Measurements from ENCODE around the gene DENND1C.
A peak's percentile ranks its signal among the peaks of the same experiment; 100 is the strongest.

Gene DENND1C, protein sequence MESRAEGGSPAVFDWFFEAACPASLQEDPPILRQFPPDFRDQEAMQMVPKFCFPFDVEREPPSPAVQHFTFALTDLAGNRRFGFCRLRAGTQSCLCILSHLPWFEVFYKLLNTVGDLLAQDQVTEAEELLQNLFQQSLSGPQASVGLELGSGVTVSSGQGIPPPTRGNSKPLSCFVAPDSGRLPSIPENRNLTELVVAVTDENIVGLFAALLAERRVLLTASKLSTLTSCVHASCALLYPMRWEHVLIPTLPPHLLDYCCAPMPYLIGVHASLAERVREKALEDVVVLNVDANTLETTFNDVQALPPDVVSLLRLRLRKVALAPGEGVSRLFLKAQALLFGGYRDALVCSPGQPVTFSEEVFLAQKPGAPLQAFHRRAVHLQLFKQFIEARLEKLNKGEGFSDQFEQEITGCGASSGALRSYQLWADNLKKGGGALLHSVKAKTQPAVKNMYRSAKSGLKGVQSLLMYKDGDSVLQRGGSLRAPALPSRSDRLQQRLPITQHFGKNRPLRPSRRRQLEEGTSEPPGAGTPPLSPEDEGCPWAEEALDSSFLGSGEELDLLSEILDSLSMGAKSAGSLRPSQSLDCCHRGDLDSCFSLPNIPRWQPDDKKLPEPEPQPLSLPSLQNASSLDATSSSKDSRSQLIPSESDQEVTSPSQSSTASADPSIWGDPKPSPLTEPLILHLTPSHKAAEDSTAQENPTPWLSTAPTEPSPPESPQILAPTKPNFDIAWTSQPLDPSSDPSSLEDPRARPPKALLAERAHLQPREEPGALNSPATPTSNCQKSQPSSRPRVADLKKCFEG

DNA sequence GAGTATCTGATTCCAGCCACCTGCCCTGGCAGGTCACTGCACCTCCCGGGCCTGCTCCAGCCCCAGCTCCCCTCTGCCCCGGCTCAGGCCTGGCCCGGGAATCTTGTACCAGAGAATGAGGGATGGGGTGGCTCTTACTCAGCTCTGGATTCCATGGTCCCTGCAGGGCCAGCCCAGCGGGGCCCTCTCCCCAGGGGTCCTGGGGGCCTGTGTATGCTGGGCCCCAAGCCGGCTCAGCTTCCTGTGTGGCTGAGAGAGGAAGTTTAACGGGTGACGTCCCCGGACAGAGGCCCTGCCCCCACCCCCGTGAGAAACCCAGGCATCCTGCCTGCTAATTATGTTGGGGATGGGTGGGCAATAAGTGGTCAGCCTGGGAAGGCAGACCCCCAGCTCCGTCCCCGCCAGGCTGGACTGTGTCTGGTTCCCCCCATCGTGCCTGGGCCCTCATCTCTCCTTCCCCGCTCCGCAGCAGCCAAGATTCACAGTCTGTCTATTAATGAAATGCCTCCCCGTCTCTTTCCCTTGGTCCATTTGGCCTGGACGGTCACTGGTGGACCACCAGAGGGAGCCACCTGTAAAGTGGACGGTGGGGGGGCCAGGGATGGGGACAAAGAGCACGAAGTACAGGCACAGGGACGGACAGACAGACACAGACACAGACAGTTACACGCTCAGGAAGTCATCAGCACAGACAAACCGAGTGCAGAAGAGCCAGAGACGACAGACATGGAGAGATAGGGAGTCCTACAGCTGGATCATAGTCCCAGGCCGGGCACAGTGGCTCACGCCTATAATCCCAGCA, at the start of gene DENND1C:
DENND1C (minus strand) TSS at position 247 of the 802 bp plus-strand sequence; CDS start at position 155, 92 bp downstream.
- DNase-seq, result no peak

DNA sequence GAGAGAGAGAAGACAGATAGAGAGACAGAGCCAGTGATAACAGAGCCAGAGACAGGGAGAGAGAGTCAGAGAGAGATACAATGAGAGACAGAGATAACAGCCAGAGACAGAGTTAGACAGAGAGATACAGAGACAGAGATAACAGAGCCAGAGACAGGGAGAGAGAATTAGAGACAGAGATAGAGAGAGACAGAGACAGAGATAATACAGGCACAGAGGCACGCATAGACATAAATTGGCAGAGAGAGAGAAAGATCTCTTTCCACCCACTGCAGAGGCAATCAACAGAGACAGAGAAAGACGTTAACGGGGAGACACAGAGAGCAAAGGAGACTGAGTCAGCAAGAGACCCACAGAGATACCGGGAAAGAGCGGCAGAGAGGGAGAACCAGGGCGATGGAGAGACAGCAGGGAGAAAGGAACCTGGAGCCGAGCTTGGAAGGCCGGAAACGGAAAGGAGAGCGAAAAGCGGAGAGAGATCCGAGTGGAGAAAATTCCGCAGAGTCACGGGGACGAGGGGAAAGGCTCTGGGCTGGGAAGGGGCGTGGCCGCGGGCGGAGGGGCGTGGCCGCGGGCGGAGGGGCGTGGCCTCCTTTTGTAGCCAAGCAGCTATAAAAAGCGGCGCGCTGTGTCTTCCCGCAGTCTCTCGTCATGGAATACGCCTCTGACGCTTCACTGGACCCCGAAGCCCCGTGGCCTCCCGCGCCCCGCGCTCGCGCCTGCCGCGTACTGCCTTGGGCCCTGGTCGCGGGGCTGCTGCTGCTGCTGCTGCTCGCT, 49.0 kb upstream of the DENND1C start, which contains the start of gene TNFSF9:
TNFSF9 (plus strand) TSS at position 641 of the 777 bp plus-strand sequence; CDS start at position 652, 11 bp downstream.
- DNase-seq, result peak; percentile 6

DNA sequence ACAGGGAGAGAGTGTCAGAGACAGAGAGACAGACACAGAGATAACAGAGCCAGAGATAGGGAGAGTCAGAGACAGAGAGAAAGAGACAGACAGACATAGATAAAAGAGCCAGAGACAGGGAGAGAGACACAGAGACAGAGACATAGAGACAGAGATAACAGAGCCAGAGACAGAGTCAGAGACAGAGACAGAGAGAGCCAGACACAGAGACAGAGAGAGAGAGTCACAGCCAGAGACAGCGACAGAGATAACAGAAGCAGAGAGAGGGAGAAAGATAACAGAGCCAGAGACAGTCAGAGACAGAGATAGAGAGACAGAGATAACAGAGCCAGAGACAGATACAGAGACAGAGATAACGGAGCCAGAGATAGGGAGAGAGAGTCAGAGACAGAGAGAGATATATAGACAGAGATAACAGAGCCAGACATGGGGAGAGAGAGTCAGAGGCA, 48.4 kb upstream of the DENND1C start:
- DNase-seq, result no peak

DNA sequence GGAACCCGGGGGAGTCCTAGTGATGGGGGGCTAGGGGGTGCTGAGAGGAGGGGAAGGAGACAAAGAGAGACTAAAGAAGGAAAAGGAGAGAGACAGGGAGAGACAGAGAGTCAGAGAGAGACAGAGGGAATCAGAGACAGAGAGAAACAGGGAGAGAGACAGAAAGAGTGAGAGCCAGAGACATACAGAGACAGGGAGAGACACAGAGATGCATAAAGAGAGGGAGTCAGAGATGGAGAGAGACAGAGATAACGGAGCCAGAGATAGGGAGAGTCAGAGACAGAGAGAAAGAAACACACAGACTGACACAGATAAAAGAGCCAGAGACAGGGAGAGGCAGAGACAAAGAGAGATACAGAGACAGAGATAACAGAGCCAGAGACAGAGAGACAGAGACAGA, 47.8 kb upstream of the DENND1C start:
- DNase-seq, result no peak

DNA sequence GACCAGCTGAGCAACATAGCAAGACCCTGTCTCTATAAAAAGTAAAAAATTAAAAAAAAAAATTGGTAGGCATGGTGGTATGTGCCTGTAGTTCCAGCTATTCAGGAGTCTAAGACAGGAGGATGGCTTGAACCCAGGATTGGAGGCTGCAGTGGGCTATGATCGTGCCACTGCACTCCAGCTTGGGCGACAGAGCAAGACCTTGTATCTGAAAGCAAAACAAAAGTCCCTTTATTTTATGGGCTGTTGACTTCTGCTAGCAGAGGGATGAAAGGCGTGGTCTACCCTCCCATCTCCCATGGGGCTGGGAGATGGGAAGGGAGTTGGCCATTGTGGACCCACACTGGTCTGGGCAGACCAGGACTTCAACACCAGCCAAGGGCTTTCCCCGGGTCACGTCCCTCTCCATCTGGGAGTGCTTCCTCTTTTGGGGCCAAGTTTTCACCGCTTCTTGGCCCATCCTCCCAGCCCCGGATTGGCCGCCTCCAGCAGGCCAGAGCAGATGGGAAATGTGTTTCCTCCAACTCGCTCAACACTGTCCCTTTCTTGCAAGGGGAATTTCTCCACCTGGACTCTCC, 47.0 kb upstream of the DENND1C start:
- DNase-seq, result no peak

DNA sequence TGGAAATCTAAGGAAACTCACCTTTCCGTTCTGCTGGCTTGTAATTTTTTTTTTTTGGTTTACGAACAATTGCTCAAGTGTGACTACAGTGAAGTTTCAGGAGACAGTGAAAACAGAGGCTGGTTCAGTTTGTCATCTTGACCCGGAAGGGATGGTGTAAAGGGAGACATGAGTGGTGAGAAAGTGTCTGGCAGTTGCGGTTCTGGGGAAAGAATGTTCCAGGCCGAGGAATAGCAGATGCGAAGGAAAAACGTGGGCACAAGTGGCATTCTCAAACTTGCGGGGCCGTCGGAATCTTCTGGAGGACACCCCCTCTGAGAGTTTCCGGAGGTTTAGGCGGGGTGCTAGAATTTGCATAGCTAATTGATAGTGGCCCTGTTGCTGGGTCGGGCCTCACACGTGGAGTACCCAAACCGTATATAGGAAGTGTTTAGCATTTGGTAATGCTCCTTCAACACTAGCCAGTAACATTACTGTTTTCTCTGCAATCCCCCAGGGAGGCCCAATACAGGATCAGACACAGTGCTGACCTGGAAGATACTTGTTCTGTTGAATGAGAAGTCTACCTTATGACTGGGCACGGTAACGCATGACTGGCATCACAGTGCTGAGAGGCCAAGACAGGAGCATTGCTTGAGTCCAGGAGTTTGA, 46.4 kb upstream of the DENND1C start:
- DNase-seq, result no peak

DNA sequence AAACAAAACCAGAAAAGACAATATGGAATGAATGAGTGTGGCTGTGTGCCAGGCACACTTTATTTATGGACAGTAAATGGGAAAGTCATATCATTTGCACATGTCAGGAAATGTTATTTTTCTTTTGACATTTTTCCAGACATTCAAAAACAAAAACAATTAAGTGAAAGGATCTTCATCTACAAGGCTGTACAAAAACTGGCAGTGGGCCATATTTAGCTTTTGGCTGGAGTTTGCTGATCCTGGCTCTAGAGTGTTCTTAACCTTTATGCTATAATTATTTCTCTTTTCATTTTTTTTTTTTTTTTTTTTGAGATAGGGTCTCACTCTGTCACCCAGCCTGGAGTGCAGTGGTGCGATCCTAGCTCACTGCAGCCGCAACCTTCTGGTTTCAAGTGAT, 42.7 kb upstream of the DENND1C start:
- DNase-seq, result no peak

DNA sequence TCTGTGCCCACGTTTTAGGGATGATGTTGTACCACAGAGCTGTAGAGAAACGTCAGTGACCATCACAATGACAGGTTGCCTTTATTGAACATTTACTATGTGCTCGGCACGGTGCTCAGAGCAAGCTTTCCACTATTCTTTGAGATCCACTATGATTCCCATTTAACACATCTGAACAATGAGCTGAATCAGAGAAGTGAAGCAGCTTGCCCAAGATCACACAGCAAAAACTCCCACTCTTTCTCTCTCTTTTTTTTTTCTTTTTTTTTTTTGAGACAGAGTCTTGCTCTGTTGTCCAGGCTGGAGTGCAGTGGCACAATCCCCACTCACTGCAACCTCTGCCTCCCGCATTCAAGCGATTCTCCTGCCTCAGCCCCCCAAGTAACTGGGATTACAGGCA, 41.1 kb upstream of the DENND1C start:
- no peak for DNase-seq

DNA sequence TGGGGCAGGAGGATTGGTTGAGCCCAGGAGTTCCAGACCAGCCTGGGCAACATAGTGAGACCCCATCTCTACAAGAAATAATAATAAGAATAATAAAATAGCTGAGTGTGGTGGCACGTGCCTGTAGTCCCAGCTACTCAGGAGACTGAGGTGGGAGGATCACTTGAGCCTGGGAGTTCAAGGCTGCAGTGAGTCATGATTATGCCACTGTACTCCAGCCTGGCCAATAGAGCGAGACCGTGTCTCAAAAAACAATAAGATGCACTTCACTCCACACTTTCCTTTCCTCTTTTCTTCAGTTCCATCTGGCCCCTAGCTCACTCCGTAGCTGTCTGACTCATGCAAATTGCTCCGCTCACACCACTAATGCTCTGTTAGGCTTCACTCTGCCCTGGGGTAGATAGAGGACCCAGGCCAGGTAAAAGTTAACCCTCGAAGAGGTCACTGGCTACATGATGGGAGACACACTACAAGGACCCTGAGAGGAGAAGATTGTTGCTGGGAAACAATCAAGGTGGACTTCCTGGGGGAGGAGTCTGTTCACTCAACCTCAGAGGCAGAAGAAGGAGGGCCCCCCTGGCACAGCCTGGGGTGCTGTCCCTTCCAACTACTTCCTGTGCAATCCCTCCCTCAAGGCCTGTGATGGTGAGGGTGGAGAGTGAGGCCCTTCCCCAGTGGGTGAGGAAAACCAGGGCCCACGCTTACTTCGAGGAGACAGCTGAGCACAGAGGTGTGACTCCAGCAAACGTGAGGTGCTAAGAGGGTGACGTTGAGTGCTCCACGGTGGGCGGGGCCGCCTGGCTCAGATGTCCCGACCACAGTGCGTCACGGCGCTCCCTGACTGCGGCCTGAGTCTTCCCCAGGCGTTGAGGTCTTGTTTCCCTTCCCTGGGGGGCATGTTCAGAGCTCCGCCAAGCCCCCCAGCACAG, 40.4 kb upstream of the DENND1C start:
- no peak for DNase-seq

DNA sequence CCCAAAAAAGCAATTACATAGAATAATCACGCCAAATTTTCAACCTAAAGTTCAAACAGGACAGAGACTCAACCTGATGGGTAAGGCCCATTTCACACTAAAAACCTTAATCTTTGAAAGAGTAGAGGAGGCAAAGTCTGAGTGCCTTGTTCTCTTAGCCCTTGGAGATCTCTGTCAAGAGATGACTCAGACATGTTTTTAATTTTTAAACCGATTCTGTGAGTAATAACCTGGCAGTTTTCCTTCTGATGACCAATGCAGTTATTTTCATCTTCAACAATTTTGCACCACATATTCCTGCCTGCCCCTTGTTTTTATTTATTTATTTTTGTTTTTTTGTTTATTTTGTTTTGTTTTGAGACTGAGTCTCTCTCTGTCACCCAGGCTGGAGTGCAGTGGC, 37.7 kb upstream of the DENND1C start:
- no peak for DNase-seq

DNA sequence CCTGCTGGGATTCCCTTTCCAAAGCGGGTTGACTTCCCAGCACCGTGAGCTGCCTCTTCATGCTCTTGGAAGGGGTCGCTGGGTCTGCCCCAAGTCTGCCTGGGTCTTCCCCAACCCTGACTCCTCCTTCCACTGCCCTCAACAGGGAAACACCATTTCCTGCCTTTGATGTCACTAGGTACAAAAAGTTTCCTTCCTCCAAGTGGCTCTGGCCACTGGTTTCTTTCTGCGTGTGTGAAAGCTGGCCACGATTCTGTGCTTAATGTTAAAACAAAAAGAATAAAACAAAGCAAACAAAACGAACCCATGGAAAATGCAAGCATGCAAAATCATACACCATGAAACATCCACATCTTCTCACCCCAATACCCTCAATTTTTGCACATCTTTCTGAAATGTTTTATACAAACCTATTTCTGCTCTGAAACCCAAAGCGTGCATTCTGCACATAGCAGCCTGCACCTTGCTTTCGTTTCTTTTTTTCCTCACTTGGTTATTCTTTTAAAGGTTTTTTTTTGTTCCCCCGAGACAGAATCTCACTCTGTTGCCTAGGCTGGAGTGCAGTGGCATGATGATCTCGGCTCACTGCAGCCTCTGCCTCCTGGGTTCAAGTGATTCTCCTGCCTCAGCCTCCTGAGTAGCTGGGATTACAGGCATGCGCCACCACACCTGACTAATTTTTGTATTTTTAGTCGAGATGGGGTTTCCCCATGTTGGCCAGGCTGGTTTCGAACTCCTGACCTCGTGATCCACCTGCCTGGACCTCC, 36.7 kb upstream of the DENND1C start:
- no peak for DNase-seq

DNA sequence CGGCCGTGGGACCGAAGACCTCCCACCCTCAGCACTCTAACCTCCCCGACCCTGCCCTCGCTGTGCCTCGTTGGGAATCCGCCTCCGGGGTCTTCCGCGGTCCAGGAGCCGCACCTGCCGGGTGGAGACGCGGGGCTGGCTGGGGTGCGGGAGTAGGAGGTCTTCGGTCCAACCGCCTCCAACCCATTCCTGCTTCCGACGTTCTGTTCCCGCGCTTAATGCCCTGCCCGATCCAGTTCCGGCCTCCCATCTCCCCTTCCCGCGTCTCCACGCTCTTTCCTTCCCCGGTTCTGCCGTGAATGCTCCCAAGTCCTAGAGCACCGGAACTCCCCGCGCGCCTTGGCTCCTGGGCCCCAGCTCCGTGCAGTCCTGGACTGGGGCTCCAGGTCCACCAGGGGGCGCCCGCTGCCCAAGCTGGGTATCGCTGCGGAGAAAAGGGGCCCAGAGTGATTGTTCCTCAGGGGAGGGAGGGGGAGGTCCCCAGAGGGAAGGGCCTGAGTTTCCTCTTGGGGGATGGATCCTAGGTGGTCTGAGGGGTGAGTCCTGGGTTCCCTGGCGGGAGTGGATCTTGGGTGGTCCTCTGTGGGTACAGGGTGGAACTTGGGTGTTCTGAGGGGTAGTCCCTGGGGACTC, 35.2 kb upstream of the DENND1C start:
- no peak for DNase-seq

DNA sequence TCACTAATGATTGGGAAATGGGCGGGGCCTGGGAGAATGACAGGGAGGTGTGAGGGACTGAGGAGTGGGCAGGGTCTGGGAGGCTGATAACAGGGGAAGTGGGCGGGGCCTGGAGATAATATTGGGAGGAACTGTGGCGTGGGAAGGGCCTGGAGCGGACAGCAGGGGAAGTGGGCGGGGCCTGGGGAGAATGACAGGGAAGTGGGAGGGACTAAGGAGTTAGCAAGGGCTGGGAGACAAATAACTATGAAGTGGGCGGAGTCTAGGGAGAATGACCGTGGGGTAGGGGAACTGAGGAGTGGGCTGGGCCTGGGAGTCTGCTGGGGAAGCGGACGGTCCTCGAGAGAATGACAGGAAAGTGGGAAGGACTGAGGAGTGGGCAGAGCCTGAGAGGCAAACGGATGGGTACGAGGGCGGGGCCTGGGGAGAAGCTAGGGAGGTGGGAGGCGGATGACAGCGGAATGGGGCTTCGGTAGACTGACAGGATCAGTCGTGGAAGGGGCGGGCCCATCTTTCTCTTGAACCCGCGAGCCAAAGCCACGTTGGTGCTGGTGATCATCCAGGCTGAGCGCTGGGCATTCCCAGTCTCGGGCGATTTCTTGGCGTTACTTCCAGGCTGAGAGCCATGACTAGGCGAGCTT, 34.6 kb upstream of the DENND1C start:
- no peak for DNase-seq

DNA sequence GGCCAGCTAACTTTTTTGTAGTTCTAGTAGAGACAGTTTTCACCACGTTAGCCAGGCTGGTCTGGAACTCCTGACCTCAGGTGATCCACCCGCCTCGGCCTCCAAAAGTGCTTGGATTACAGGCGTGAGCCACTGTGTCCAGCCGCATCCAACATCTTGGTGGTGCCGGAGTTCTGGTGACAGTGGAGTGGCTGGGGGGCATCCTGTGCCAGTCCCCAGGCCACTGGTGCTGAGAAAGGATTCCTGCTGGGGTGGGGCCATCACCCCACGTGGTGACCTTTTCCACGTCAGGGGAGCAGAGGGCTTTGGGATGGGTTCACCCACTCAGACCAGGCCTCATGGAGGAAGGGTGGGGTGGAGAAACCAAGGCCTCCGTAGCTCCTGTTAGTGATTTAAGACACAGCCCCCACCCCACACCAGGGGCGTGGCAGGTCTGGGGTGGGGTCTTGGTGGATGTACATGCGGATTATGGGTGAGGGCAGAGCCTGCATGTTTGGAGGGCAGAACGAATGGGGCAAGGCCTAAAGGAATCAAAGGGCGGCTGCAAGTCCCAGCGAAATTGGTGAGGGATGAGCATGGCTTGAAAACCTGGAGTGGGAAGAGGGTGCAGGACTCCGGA, 33.4 kb upstream of the DENND1C start:
- DNase-seq, result no peak

DNA sequence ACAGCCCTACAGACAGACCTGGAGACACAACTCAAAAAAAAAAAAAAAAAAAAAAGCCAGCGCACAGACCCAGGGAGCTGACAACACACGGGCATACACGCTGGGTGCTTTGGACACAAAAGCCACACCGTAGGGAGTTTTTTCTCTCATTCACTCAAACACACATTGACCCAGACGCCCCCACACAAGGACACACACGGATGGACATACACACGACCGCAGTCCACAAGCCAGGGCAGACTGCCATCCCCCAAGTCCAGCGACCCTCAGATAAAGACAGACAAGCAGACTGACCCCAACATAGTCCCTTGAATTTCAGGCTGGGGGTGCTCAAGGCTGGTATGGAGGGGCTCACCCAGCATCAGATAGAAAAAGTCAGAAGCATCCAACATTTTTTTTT, 32.5 kb upstream of the DENND1C start:
- no peak for DNase-seq

DNA sequence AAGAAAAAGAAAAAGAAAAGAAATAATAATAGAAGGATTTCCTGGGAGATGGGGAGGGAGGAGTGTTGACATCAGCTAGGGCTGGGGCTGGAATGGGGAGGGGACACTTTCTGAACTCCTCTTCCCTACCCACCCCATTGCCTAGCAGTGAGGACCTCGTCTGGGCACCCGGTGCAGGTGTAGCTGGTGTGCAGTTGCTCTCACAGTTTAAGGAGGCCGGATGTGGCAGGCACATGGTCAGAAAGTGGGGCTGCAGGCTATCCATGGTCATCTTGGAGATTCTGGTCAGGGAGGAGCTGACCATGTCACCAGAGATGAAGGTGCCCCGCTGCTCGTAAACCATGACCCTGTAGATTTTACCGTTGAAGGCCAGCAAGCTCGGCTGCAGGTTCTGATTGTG, 29.0 kb upstream of the DENND1C start:
- DNase-seq, result no peak

DNA sequence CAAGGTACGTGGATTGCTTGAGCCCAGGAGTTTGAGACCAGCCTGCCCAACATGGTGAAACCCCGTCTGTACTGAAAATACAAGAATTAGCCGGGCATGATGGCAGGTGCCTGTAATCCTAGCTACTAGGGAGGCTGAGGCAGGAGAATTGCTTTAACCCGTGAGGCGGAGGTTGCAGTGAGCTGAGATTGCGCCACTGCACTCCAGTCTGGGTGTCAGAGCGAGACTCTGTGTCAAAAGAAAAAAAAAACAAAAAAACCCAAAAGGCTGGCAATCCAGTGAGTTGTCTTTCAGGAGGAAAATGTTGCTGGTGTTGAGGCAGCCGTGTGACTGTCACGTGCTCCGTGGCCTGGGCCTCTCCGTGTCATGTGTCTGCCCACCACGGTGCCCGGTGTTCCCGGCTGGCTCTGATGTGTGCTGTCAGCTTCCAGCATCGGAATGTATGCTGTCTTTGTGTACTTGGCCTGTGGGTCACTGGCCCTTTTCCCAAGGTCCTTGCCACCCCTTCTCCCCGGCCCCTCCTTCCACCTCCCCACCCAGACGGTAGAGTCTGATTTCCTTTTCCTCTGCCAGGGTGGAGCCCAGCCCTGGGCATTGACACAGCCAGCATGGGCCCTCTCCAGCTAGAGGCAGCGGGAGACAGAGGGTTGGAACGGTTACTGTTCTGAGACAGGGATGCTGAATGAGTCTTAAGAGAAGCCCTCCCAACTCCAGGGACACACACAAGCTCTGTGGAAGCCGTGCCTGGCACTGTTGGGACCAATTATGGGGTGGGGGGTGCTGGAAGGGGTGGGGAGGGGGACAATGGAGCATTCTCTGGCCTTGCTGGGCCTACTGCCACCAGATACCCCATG, 27.8 kb upstream of the DENND1C start:
- DNase-seq, result no peak
